Measurements from ENCODE around the gene PACRG.

DNA sequence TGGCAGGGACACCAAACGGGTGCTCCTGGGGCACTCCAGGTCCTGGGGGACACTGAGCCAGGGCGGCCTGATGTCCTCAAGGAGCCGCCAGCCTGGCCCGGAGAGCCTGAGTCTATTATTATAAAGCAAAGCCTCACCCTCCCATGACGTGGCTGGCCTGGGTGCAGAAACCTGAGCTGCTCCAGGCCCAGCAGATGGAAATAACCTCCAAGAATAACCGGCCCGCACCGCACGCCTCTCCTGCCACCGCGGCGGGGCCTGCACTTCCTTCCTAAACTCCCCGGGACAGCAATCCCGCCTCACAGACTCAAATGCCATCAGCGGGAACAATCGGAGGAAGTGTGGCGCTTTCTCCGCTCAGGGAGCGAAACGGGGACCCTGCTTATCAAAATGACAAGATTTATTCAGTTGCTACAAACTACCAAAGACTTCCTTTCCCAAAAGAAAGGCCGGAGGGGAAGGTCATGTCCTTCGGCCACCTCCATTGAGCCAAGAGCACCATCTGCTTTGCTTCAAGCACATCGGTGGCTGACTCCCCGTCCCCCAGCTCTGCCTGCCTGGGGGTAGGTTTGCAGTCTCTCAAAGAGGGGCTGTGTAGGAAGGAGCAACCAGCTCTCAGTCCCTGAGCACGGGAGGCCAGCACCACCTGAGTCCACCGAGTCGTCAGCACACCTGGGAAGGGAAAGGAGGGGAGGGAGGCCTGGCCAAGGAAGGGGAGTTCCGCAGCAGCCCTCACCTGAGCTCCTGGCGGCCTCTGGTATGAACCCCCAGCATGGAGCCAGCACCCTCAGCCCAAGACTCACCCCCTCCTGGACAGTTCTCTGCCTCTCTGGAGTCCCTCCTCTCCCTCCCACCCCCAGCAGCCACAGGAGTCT lies 608.1 kb downstream of the PACRG start:
- TF ChIP-seq CBX5 (IDR thresholded peaks at IDR 0.05; ENCODE audit: low read depth, low read length) (no peak), ZNF274 (IDR thresholded peaks at IDR 0.05; ENCODE audit: borderline replicate concordance, extremely low read depth, low read length) (no peak), YY1 (IDR thresholded peaks at IDR 0.05; ENCODE audit: low read depth, low read length) (no peak), CHD1 (IDR thresholded peaks at IDR 0.05; ENCODE audit: low read depth, low read length) (no peak)
- TF ChIP-seq, protein P1, sequence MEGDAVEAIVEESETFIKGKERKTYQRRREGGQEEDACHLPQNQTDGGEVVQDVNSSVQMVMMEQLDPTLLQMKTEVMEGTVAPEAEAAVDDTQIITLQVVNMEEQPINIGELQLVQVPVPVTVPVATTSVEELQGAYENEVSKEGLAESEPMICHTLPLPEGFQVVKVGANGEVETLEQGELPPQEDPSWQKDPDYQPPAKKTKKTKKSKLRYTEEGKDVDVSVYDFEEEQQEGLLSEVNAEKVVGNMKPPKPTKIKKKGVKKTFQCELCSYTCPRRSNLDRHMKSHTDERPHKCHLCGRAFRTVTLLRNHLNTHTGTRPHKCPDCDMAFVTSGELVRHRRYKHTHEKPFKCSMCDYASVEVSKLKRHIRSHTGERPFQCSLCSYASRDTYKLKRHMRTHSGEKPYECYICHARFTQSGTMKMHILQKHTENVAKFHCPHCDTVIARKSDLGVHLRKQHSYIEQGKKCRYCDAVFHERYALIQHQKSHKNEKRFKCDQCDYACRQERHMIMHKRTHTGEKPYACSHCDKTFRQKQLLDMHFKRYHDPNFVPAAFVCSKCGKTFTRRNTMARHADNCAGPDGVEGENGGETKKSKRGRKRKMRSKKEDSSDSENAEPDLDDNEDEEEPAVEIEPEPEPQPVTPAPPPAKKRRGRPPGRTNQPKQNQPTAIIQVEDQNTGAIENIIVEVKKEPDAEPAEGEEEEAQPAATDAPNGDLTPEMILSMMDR (IDR thresholded peaks at IDR 0.05; ENCODE audit: control extremely low read depth in 1 of 3, insufficient read depth in 1 of 3, low read depth in 1 of 3, low read length in 3 of 3), result no peak
